H1 (cell line): Measurements from ENCODE around the gene SLC26A4. TPM values are rescaled to one million over a fixed set of nuclear protein-coding genes. Genes with fewer than 3 reads are reported as not detected.

Source experiments
- CTCF ChIA-PET: fragments of 300-600 bp; sonication (Branson Sonifier 250); formaldehyde crosslinking; loops from one replicate; lab custom pipeline; 2021; ENCODE audit not compliant: partially characterized antibody; lab: Charles Lee
- POLR2A ChIA-PET: fragments of 300-600 bp; sonication (Branson Sonifier 250); formaldehyde crosslinking; loops from one replicate; lab custom pipeline; 2021; ENCODE audit warnings: inconsistent platforms; ENCODE audit not compliant: partially characterized antibody; lab: Charles Lee
- DNase-seq, 2 experiments: peaks; one replicate each; pipeline versions ENCODE4 v3.0.0 to v3.0.0-alpha.2; 2010 to 2022; ENCODE audit warnings: low spot score in 2 of 2, low read depth in 1 of 2, mixed read lengths in 1 of 2
- FAIRE-seq: peaks from 2 replicates; lab custom pipeline; 2011; peaks lifted over from hg19 to GRCh38; lab: Jason Lieb, UNC
- H2AFZ ChIP-seq: 2 replicates; pipeline ENCODE4 v1.8.1; 2012; ENCODE audit warnings: low read length, inconsistent platforms
- H2AK5ac ChIP-seq: 2 replicates; pipeline ENCODE4 v1.6.1; 2013; ENCODE audit warnings: low read depth, low read length
- H2BK120ac ChIP-seq: replicated peaks from 2 replicates; pipeline ENCODE3; 2013; ENCODE audit warnings: low read depth, low read length, inconsistent platforms
- H2BK12ac ChIP-seq: 2 replicates; pipeline ENCODE4 v1.6.1; 2013; ENCODE audit warnings: low read depth, low read length
- H2BK15ac ChIP-seq: 2 replicates; pipeline ENCODE4 v1.6.1; 2013; ENCODE audit warnings: low read length
- H2BK20ac ChIP-seq: 2 replicates; pipeline ENCODE4 v1.6.1; 2013; ENCODE audit warnings: low read length
- H2BK5ac ChIP-seq: 2 replicates; pipeline ENCODE4 v1.6.1; 2013; ENCODE audit warnings: low read depth, low read length
- H3K14ac ChIP-seq: 2 replicates; pipeline ENCODE4 v1.6.1; 2013; ENCODE audit warnings: inconsistent platforms; ENCODE audit not compliant: insufficient read length
- H3K18ac ChIP-seq: 2 replicates; pipeline ENCODE4 v1.6.1; 2013; ENCODE audit warnings: low read length; ENCODE audit errors: extremely low read depth
- H3K23ac ChIP-seq: 2 replicates; pipeline ENCODE4 v1.6.1; 2013; ENCODE audit warnings: inconsistent platforms; ENCODE audit not compliant: insufficient read length
- H3K23me2 ChIP-seq: 2 replicates; pipeline ENCODE4 v1.6.1; 2013; ENCODE audit warnings: low read depth, low read length
- H3K27ac ChIP-seq: 2 replicates; pipeline ENCODE4 v1.6.1; 2011; ENCODE audit warnings: low read depth, low read length, inconsistent platforms
- H3K27me3 ChIP-seq, 4 experiments: replicated peaks in 1 of 4; 1 replicate in 1 of 4; 2 replicates in 3 of 4; pipeline versions ENCODE4 v1.6.1 to v1.8.1; 2011 to 2013; ENCODE audit warnings: low read length in 3 of 4, mild to moderate bottlenecking in 3 of 4, inconsistent platforms in 2 of 4, mixed read lengths in 2 of 4, moderate library complexity in 1 of 4; ENCODE audit not compliant: control insufficient read depth in 3 of 4, insufficient read depth in 3 of 4; ENCODE audit errors: extremely low read depth in 1 of 4
- H3K36me3 ChIP-seq, 4 experiments: 2 replicates each; pipeline versions ENCODE4 v1.6.1 to v1.8.1; 2011 to 2013; ENCODE audit warnings: mild to moderate bottlenecking in 4 of 4, low read length in 3 of 4, moderate library complexity in 2 of 4, control low read depth in 1 of 4, inconsistent platforms in 1 of 4; ENCODE audit not compliant: insufficient read depth in 4 of 4, control insufficient read depth in 2 of 4
- H3K4ac ChIP-seq: replicated peaks from 2 replicates; pipeline ENCODE3; 2013; ENCODE audit warnings: low read length, low read depth, mixed read lengths, inconsistent platforms; ENCODE audit not compliant: insufficient read length
- H3K4me1 ChIP-seq, 4 experiments: replicated peaks in 1 of 4; 1 replicate in 1 of 4; 2 replicates in 3 of 4; pipeline versions ENCODE4 v1.6.1 to v1.8.1; 2011 to 2013; ENCODE audit warnings: low read length in 3 of 4, inconsistent platforms in 2 of 4, mixed read lengths in 1 of 4; ENCODE audit not compliant: insufficient read depth in 4 of 4, control insufficient read depth in 3 of 4
- H3K4me2 ChIP-seq, 2 experiments: 2 replicates each; pipeline versions ENCODE4 v1.6.1 to v1.8.1; 2011 to 2013; ENCODE audit warnings: low read depth in 2 of 2, low read length in 2 of 2, control low read depth in 1 of 2, inconsistent platforms in 1 of 2, mild to moderate bottlenecking in 1 of 2; ENCODE audit not compliant: insufficient read depth in 1 of 2
- H3K4me3 ChIP-seq, 4 experiments: fragments of 200-600, 300-600 bp in 1 of 4; sonication (generic), shearing (Covaris generic), sonication (Bioruptor Twin) in 1 of 4; 2 replicates each; pipeline versions ENCODE4 v1.5.1 to v1.8.1; 2011 to 2016; ENCODE audit warnings: low read length in 4 of 4, low read depth in 3 of 4, control low read depth in 2 of 4, inconsistent platforms in 2 of 4, mild to moderate bottlenecking in 2 of 4, mixed read lengths in 1 of 4, moderate library complexity in 1 of 4; ENCODE audit not compliant: insufficient read depth in 2 of 4; ENCODE audit errors: extremely low read depth in 1 of 4
- H3K56ac ChIP-seq: replicated peaks from 2 replicates; pipeline ENCODE3; 2013; ENCODE audit warnings: low read depth, mild to moderate bottlenecking, mixed read lengths, low read length, inconsistent platforms; ENCODE audit not compliant: insufficient read length
- H3K79me1 ChIP-seq: 2 replicates; pipeline ENCODE4 v1.6.1; 2013; ENCODE audit warnings: low read depth, low read length, control low read depth
- H3K79me2 ChIP-seq, 2 experiments: 2 replicates each; pipeline versions ENCODE4 v1.6.1 to v1.8.1; 2012 to 2013; ENCODE audit warnings: low read length in 2 of 2, mild to moderate bottlenecking in 2 of 2, inconsistent platforms in 1 of 2; ENCODE audit not compliant: insufficient read depth in 2 of 2, control insufficient read depth in 1 of 2
- H3K9ac ChIP-seq, 4 experiments: replicated peaks in 1 of 4; 1 replicate in 1 of 4; 2 replicates in 3 of 4; pipeline versions ENCODE4 v1.6.1 to v1.8.1; 2011 to 2013; ENCODE audit warnings: low read depth in 3 of 4, low read length in 3 of 4, control low read depth in 2 of 4, mild to moderate bottlenecking in 2 of 4, moderate library complexity in 2 of 4, inconsistent platforms in 1 of 4; ENCODE audit errors: extremely low read depth in 1 of 4
- H3K9me3 ChIP-seq, 2 experiments: 2 replicates each; pipeline versions ENCODE4 v1.6.1 to v1.8.1; 2012 to 2013; ENCODE audit warnings: mild to moderate bottlenecking in 2 of 2, moderate library complexity in 2 of 2, control low read depth in 1 of 2, inconsistent platforms in 1 of 2, low read depth in 1 of 2, low read length in 1 of 2, mixed read lengths in 1 of 2; ENCODE audit not compliant: insufficient read depth in 2 of 2
- H4K20me1 ChIP-seq, 2 experiments: replicated peaks in 1 of 2; 2 replicates each; pipeline versions ENCODE3 to v1.8.1; 2011 to 2013; ENCODE audit warnings: inconsistent platforms in 2 of 2, low read length in 2 of 2, mild to moderate bottlenecking in 1 of 2; ENCODE audit not compliant: insufficient read depth in 2 of 2, control insufficient read depth in 1 of 2
- H4K5ac ChIP-seq: 2 replicates; pipeline ENCODE4 v1.6.1; 2013; ENCODE audit warnings: low read length, low read depth, mixed read lengths, inconsistent platforms; ENCODE audit not compliant: insufficient read length
- H4K8ac ChIP-seq: 2 replicates; pipeline ENCODE4 v1.8.0; 2013; ENCODE audit warnings: mild to moderate bottlenecking, moderate library complexity, low read length, inconsistent platforms; ENCODE audit not compliant: insufficient read depth; ENCODE audit errors: extremely low read depth
- H4K91ac ChIP-seq: replicated peaks from 2 replicates; pipeline ENCODE3; 2013; ENCODE audit warnings: low read length, mixed read lengths, inconsistent platforms; ENCODE audit not compliant: insufficient read length
- BACH1 ChIP-seq: IDR thresholded peaks from 2 replicates; pipeline ENCODE4 v1.6.1; 2012; ENCODE audit warnings: low read length, improper control_type of control experiment
- BRCA1 ChIP-seq: IDR thresholded peaks from 2 replicates; pipeline ENCODE4 v1.6.1; 2012; ENCODE audit warnings: low read depth, low read length, improper control_type of control experiment
- KDM5A ChIP-seq: fragments of 200-600 bp; IDR thresholded peaks from 2 replicates; pipeline ENCODE4 v1.7.1; 2012; ENCODE audit warnings: mild to moderate bottlenecking, low read length, inconsistent platforms, mixed read lengths
- POU5F1 ChIP-seq: IDR thresholded peaks from 2 replicates; pipeline ENCODE4 v1.6.1; 2011; ENCODE audit warnings: low read depth, mild to moderate bottlenecking, low read length, moderate library complexity
- WGBS, 2 experiments: shearing (Covaris generic) in 1 of 2; methylation state at CpG; one replicate each; pipeline versions ENCODE4 v1.1.6 to v1.1.7; 2013 to 2015; ENCODE audit warnings: low lambda C conversion rate in 2 of 2, mixed read lengths in 2 of 2, inconsistent platforms in 1 of 2, low coverage in 1 of 2, missing lambda C conversion rate in 1 of 2; ENCODE audit not compliant: insufficient replicate concordance in 2 of 2, insufficient coverage in 1 of 2, insufficient read length in 1 of 2; ENCODE audit errors: extremely low coverage in 1 of 2, missing lambda C conversion rate in 1 of 2; 5-methylcytosine and 5-hydroxymethylcytosine counted together
- polyA plus RNA-seq, 7 experiments: library from polyadenylated mRNA; depleted of rRNA in 3 of 7; stranded (reverse) in 5 of 7; unstranded in 2 of 7; fragments of >200 nt in 5 of 7; fragments of 200-250 nt in 2 of 7; gene quantifications; 1 replicate in 5 of 7; 2 replicates in 1 of 7; 4 replicates in 1 of 7; pipeline versions ENCODE4 v1.2.1 to v1.2.3, GENCODE V29; 2011 to 2013; ENCODE audit warnings: missing spikeins in 2 of 7, mixed read lengths in 2 of 7
- total RNA-seq: library from RNA; stranded (reverse); fragmentation: NEBNext Ultra II Directional; extraction: Animal tissue kit (Norgen Biotek cat#: 25700); gene quantifications from 2 replicates; pipeline ENCODE4 v1.2.1, GENCODE V29; 2021

Gene SLC26A4
- total and polyA plus RNA-seq, 2 of the 8 experiments (the other 6 are each of a cell fraction or from before 2014, with no cell fraction given), result 0.11 to 0.35 TPM

DNA sequence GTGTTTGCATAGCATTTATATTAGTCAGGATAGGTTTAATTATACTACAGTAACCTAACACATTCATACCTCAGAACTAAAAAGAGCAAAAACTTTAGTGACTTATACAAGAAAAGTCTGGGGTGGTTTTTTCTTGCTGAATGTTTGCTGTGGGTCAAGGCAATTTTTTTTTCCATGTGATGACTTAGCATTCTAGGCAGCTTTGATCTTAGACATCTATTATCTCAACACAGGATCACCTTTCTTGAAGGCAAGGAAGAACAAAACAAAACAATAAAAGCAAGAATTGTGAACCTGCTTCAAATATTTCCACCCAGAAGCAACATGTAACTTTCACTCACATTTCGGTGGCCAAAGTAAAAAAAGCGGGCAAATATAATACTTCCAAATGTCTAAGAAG, 62.6 kb downstream of the SLC26A4 start:
- no peak for TF ChIP-seq BRCA1
- no peak for TF ChIP-seq KDM5A
- TF ChIP-seq POU5F1, result no peak
- no peak for TF ChIP-seq BACH1
- no peak overlapping the region for H2BK12ac ChIP-seq
- H2BK20ac ChIP-seq, result no peak overlapping the region
- no peaks in the 10 kb centered on the region for H3K36me3 ChIP-seq
- H3K23ac ChIP-seq, result no peak overlapping the region
- H3K9me3 ChIP-seq, result no peaks in the 10 kb centered on the region
- H2AFZ ChIP-seq, result no peak overlapping the region
- no peak overlapping the region for H3K4ac ChIP-seq
- H4K20me1 ChIP-seq, result no peaks in the 10 kb centered on the region
- H4K91ac ChIP-seq, result no peak overlapping the region
- no peak overlapping the region for H4K8ac ChIP-seq
- FAIRE-seq (no peak), DNase-seq (no peak)
- 100% methylated on average over 2 of the region's 2 CpGs; no CpG with 5 or more reads in 1 of the 2 experiments for WGBS, 2 experiments
- H3K4me1 ChIP-seq, result no peaks in the 10 kb centered on the region
- no peak overlapping the region for H3K4me3 ChIP-seq
- H3K79me2 ChIP-seq, result no peaks in the 10 kb centered on the region
- H2AK5ac ChIP-seq, result no peak overlapping the region
- no peak overlapping the region for H4K5ac ChIP-seq
- H2BK15ac ChIP-seq, result no peak overlapping the region
- H3K27me3 ChIP-seq, result no peaks in the 10 kb centered on the region
- no peak overlapping the region for H3K56ac ChIP-seq
- no peak overlapping the region for H3K9ac ChIP-seq
- ChIA-PET CTCF (interaction anchor here (0.6 to 3.0 kb wide), 8 partner anchors 9 to 260 kb away, joined by 3 to 19 read pairs (median 3); partner anchors contain the start of gene SLC26A4), POLR2A (interaction anchor here (1.1 kb wide), 1 partner anchor 20 kb away, joined by 5 read pairs; no protein-coding TSS in a partner anchor)
- H3K27ac ChIP-seq, result no peak overlapping the region
- no peak overlapping the region for H2BK120ac ChIP-seq
- H3K14ac ChIP-seq, result no peak overlapping the region
- no peak overlapping the region for H3K18ac ChIP-seq
- no peak overlapping the region for H2BK5ac ChIP-seq
- no peak overlapping the region for H3K4me2 ChIP-seq
- no peaks in the 10 kb centered on the region for H3K79me1 ChIP-seq
- no peaks in the 10 kb centered on the region for H3K23me2 ChIP-seq
